HG03575 (cell line): Measurements from ENCODE around the gene XIRP2.
"Not testable (repeated sequence)": the region's sequence is repeated elsewhere in the genome, so short reads cannot be mapped to it uniquely, and the experiment has no call there.

Source experiments
- ATAC-seq: cut with Tn5 transposase; IDR thresholded peaks from one replicate; pipeline ENCODE4 v1.9.1; 2021; ENCODE audit not compliant: unreplicated experiment, insufficient number of reproducible peaks, low FRiP score; ENCODE audit errors: extremely low read depth

Gene XIRP2

GRCh38 chr2:167005096-167005495 is 116.8 kb downstream of the XIRP2 start:
- no peak for ATAC-seq

- ATAC-seq = no peak
Observed at GRCh38 chr2:167013227-167013626, 124.9 kb downstream of the XIRP2 start.

DNA sequence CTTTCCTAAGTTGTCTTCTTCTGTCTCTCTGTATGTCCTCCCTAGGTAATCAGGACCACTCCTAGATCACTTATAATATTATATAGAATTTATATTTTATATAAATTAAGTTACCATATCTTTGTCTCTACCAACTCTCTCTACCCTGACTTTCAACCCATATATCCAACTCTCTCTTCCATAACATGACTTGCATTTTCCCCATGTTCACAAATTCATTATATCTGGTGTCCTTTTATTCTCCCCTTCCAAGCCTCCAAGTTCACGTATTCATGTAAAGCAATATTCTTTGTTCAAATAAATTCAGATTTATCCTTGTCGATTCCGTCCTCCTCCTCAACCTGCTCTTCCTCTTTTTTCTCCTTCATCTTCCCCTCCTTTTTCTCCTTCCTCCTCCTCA is 127.5 kb downstream of the XIRP2 start:
- ATAC-seq = no peak

DNA sequence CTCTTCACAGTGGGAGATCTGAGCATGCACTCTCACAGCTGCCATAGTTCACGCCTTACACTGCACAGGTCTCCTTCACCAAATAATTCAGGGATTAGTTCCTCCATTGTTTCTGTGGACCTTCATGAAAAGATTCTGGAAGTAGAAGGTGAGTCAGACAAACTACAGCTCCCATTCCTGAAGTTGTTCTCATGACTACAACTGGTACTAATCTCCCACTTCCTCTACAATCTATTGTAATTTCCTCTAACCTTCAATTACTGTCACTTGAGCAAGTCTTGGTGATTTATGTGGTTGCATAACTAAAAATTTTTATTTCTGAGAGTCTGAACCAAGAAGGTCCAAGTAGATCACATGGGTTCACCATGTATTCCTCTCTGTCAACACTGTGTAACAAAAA is 128.7 kb downstream of the XIRP2 start:
- no peak for ATAC-seq

DNA sequence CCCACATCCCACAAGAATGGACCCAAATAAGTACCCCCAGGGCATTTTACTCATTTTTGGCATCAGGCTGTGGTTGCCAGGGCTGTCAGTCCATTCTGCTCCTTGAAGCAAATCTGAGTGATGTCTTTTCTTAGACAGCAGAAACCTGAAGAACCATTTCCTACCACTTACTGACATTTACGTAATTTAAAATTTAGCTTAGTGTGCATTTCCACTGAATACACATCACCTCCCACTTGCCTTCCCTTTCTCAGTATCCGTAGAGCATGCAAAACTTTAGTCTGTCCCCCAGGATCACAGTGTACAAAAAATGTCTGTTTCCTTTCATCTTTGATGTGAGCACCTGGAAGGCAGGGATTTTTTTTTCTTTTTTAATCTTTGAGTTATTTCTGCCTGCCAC is 130.3 kb downstream of the XIRP2 start:
- no peak for ATAC-seq

- no peak for ATAC-seq
Observed at GRCh38 chr2:167028503-167028902, 140.2 kb downstream of the XIRP2 start.

GRCh38 chr2:167034976-167035375 is 146.7 kb downstream of the XIRP2 start:
- not testable (repeated sequence) for ATAC-seq

DNA sequence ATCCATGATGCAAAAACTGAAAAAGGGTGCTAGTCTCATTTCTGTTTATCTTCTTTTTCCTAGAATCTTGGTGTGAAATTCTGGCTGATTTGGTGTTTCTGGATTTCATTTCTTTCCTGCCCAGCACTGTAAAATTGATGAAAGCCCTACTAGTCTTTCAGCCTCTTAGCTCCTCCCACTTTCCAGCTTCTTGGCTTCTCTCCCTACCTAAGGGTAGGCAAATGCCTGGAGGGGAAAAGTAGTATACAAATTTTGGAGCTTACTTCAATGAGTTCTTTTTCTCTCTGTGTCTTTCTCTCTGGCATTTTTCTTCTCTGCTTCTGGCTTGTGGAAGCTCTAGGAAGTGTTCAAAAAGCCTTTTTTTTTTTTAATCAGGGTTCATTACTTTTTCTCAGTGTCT is 160.5 kb downstream of the XIRP2 start:
- ATAC-seq = no peak

- no peak for ATAC-seq
Observed at GRCh38 chr2:167049659-167050058, 161.4 kb downstream of the XIRP2 start.

- no peak for ATAC-seq
Observed at GRCh38 chr2:167052825-167053224, 164.5 kb downstream of the XIRP2 start.

- no peak for ATAC-seq
Observed at GRCh38 chr2:167054881-167055280, 166.6 kb downstream of the XIRP2 start.

GRCh38 chr2:167057446-167057845 is 169.2 kb downstream of the XIRP2 start:
- no peak for ATAC-seq

GRCh38 chr2:167059173-167059572 is 170.9 kb downstream of the XIRP2 start:
- no peak for ATAC-seq

DNA sequence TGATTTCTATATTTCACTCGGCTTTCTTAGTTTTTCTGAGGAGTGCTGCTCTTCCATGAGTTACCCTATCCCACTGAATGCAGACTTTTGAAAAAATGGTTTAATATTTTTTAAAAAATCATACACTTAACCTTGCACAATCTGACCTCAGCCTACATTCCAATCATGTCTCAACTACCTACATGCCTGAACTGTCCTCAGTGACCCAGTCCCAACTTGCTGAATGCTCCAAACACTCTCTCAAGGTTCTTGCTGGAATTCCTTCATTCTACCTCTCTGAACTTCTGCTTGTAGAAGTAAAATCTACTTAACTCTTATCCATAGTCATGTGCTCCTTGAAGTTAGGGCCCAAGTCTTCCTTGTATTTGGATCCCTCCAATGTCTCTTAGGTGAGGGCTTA is 181.6 kb downstream of the XIRP2 start:
- ATAC-seq = no peak

DNA sequence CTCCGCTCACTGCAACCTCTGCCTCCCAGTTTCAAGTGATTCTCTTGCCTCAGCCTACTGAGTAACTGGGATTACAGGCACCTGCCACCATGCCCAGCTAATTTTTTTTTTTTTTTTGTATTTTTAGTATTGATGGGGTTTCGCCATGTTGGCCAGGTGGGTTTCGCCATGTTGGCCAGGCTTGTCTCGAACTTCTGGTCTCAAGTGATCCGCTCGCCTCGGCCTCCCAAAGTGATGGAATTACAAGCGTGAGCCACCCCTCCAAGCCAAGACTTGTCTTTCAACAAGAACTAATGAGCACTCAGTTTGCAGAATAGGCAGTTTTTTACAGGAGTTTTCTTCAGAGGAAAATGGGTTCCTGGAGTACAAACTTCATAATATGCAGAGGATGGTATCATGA is 187.4 kb downstream of the XIRP2 start:
- ATAC-seq = not testable (repeated sequence)

- ATAC-seq = not testable (repeated sequence)
Observed at GRCh38 chr2:167098931-167099330, 210.7 kb downstream of the XIRP2 start.

- ATAC-seq = no peak
Observed at GRCh38 chr2:167100506-167100905, 212.2 kb downstream of the XIRP2 start.

GRCh38 chr2:167103028-167103756 is 214.9 kb downstream of the XIRP2 start:
- no peak for ATAC-seq

- no peak for ATAC-seq
Observed at GRCh38 chr2:167103757-167104133, 215.5 kb downstream of the XIRP2 start.

GRCh38 chr2:167104691-167105090 is 216.4 kb downstream of the XIRP2 start:
- no peak for ATAC-seq

- ATAC-seq = not testable (repeated sequence)
Observed at GRCh38 chr2:167109682-167110081, 221.4 kb downstream of the XIRP2 start.
